Measurements from ENCODE around the gene KIF16B. TPM values are rescaled to one million over a fixed set of nuclear protein-coding genes. Genes with fewer than 3 reads are reported as not detected.

The KIF16B gene
- total RNA-seq, 1 donor from 2014 or later: 17.6 TPM

DNA sequence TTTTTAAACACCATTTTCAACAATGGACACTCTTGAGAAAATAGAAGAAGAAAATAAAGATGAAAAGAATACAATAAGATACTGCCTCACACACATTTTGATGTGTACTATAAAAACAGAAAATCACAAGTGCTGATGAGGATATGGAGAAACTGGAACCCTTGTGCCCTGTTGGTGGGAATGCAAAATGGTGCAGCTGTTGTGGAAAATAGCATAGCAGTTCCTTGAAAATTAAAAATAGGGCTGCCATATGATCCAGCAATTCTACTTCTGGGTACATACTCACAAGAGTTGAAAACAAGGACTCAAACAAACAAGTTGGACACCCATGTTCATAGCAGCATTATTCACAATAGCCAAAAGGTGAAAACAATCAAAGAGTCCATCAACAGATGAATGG lies 173.0 kb downstream of the KIF16B start:
- DNase-seq (ENCODE audit: low spot score): no peak

DNA sequence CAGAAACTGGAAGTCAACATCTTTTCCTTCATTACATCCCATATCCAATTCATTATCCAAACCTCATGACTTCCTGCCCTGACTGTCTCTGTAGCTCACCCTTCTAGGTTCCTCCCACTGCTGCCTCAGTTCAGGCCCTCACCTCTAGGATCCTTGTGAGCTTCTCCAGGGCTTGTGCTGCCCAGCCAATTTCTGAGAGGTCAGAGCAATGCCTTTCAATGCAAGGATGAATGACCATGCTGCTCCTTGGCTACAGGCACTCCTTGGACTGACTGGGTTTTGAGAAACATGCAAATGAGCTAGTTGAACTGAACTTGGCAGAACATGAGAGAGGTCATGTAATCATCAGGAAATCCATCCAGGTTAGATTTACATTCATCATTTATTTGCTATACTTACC lies 173.4 kb downstream of the KIF16B start:
- DNase-seq (ENCODE audit: low spot score): no peak

DNA sequence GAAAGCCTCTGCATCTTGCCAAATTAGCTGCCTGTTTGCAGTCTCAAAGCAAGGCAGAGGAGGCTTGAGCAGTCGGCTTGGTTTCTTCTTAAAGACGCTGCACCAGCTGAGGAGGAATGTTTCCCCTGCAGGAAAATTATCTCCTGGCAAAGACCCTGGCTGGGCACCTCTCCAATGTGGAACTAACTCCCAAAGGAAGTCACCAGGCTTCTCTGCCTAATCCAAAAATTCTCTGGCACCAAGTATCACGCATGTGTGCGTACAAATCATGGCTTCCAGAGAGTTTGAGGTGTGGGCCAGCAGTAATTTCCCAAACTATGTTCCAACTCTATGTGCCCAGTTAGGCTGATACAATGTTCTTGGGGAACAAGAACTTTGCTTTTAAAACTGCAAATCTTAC lies 176.2 kb downstream of the KIF16B start:
- peak; percentile 73 for DNase-seq (ENCODE audit: low spot score)

DNA sequence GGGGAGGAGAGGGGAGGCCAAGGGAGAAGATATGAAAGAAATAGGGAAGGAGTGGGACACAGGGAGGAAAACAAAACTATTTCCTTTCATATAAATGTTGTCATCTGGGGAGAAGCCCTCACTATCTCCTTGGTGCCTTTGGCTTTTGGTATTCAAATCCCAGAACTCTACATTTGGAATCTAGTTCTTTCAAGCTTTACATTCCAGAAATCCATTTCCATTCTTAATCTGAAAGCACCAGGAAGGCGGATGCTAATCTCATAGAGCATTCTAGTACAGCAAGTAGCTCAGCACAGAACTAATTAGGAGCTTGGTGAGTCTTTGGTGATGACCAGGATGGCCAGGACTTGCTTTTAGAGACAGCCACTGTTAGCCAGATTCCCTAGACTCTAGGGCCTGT lies 177.9 kb downstream of the KIF16B start:
- no peak for DNase-seq (ENCODE audit: low spot score)

DNA sequence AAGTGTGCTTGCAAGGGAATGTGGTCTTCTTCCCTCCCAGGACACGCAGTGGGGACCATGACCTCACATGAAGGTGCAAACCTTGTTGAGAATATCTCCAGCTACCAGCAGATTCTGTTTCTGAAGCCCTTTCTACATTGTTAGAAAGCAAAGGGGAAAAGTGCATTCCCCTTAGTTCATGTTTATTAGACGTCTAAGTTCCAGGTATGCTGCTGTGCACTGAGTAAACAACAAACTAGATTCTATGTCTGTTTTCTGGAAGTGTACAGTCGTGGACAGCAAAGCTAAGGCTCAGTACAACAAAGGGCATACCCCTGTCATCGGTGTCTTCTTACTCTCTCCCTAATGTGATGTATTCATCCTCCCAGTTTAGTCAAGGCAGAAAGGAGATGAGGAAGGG lies 178.5 kb downstream of the KIF16B start:
- no peak for DNase-seq (ENCODE audit: low spot score)

DNA sequence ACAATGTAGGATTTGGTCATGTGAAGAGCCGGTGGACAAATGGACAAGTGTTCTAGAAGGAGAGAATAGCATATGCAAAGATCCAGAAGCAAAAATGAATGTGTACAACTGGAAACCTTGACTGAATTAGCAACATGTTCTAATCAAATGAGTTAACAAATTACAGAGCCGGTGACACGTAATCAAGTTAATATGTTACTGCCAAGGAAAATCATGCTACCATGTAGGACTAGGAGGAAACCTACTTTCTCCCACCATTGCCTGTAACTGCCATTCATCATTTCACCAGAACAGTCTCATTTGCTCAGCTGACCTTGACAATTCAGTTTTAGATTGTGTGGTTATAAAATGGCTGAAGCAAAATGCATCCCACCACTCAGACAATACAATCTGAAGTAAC lies 179.4 kb downstream of the KIF16B start:
- DNase-seq (ENCODE audit: low spot score): no peak

DNA sequence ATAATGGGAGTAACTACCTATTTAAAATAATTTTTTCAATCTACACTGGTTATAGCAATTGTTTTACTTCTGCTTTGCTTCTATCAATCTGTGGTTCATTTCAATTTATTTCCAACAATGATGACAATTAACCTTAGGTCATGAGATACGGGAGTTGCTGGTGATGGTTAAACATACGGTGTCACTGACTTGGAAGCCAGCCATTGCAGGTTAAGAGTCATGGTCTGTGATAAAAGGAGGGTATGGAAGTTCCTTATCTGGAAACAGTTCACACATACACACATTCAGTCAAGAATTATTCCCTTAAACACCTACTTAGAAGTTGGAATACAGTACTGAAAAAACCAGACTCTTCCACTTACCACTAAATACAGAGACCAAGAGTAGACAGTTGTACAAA lies 180.0 kb downstream of the KIF16B start:
- no peak for DNase-seq (ENCODE audit: low spot score)

DNA sequence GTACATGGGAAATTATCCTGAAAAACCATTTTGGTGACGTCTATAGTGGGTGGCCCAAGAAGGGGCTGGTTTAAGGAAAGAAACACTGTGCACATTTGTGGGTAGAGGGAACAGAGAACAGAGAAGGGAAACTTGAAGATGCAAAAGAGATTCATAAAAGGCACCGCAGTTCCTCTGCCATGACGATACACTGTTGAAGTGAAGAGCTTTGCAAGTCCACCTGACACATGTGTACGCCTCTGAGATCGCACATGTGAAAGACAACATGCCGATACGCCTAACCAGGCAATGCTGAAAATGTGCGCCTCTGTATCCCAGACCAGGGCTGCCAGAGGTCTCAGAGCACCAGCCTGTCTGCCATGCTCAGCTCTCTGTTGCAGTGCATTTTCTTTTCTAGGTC lies 180.9 kb downstream of the KIF16B start:
- DNase-seq (ENCODE audit: low spot score): no peak

DNA sequence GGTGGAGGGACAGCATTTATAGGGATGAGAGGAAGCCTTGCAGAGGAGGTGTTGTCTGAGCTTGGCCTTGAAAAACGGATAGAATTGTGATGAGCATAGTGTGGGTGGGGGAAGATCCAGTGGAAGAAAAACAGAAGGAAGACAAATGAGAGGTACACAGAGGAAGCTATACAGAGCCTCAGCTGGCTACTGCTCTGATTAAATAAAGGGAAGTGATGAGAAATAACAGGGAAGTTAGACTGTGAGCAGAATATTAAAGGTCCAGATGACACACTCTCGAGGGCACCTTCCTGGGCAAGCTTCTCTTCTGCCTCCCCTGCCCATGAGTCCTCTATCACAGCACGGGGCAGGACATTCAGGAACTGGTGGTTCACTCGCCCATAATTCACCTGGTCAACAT lies 182.3 kb downstream of the KIF16B start:
- DNase-seq (ENCODE audit: low spot score): peak; percentile 6

DNA sequence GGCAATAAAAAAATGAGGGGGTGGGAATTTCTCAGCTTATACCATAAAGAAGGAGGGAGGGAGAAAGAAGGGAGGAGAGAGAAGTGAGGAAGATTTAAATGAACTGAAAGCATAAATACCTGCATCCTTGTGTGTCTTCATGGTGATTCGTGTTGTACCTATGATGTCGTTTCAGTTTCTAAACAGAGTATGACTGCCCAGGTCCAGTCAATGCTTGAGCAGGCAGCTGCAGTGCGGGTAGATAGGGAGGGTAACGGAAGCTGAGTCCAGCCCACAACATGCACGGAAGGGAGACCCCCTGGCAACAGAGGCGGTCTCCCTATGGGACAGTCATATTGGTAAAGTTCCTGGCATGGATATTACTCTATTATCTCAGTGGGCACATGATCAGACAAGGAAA lies 184.5 kb downstream of the KIF16B start:
- no peak for DNase-seq (ENCODE audit: low spot score)

DNA sequence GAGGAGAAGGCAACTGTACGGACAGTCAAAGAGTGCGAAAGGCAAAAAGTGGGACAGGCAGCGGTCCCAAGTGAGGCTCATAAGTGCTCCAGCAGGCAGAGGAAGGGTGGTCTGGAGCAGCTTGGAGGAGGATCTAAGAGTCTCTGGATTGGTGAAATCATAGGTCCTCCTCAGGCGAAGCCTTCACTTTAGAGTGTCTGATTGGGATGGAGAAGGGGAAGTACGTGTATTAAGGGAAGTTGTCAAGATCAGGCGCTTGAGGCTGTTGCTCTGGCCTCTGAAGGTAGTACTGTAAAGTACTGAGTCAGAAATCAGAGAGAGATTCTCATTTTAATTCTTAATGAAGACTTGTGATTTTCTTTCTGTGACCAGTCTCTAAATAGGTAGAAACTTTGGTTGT lies 185.6 kb downstream of the KIF16B start:
- no peak for DNase-seq (ENCODE audit: low spot score)

DNA sequence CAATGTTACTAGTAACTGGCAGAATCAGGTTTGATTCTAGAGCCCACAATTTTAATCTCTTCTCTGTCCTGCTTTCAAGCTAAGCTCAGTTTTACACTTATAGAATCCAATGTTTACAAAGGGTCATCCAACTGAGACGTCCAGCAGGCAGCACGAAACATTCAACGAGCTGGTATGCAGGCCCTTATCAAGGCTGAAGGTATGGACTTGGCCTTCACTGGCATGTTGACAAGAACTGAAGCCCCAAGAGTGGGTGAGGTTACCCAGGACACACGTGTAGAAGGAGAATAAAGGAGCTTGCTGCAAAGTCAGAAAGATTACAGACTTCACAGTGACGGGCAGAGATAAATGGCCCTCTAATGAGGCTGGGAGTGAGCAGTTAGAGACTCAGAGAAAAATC lies 187.4 kb downstream of the KIF16B start:
- no peak for DNase-seq (ENCODE audit: low spot score)

DNA sequence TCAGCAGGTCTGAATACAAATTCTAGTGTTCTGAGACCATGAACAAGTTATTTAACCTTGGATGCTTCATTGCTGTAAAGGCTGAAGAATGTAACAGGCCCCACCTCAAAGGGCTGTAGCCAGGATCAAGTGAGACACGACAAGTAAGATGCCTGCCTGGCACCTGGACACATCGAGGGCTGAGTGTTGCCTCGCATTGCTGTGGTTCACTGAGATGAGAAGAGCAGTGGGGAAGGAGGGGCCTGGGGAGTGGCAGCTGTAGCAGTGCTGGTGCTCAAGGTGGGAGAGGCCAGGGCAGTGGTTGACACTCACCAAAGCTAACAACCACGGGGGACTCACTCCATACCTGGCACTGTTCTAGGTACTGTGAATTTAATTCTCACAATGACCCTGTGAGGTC lies 187.8 kb downstream of the KIF16B start:
- no peak for DNase-seq (ENCODE audit: low spot score)

DNA sequence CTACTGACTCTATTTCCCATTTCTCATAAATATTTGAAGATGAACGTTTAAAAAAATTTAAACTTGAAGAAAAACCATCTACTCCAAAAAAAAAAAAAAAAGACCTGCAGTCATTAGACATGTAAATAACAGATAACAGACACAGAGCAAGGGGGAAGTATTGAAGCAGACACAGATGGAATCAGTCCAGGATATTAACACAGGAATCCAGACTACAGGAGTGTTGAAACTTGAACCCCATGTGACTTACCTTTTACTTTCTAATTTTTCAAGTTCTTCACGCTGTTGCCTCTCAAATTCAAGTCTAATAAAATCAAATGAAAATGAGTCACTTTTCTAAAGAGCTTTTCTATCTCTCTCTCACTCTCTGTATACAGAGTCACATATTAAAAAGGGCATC lies 191.8 kb downstream of the KIF16B start:
- no peak for DNase-seq (ENCODE audit: low spot score)

DNA sequence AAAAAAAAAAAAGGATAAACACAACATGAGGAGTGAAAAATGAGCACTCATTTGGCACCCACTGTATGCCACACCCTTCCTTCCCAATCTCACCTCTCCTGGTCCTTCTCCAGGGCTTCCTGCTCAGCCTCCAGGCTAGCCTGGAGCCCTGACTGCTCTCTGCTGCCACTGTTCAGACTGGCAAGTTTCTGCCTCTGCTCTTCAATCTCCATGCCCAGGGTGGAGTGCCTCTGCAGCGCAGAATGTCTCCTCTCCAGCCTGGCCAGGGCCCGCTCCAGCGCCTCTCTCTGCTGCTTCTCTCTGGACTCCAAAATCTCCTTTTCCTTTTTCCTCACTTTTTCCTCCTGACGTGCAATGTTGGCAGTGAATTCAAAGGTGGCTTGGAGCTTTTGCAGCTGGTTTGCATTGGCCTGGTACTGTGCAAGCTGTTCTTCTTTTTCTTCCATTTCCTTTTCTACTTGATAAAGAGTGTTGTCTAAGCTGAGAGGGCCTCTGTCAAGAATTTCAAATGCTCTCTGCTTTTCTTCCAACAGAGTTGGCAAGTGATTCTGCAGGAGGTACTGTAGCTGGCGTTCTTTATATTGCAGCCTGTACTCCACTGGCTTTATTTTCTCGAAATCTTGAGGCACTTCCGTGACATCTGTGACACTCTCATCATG lies 194.4 kb downstream of the KIF16B start:
- DNase-seq (ENCODE audit: low spot score): peak; percentile 20

DNA sequence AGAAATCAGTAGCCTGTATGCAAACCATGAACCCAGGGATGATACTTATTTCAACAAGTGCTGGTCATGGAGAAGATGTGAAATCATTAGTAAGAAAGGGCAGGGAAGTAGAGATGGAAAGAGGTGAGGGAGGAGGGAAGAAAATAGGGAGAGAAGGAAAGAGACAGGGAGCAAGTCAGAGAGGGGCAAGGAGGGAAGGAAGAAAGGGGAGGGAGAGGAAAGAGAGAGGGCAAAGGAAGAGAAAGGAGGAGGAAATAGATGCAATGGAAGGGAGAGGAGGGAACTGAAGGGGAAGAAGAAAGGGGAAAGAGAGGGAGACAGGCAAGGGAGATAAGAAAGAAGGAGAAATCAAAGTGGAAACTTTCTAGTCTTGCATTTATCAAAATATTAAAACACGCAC lies 195.1 kb downstream of the KIF16B start:
- DNase-seq (ENCODE audit: low spot score): no peak

DNA sequence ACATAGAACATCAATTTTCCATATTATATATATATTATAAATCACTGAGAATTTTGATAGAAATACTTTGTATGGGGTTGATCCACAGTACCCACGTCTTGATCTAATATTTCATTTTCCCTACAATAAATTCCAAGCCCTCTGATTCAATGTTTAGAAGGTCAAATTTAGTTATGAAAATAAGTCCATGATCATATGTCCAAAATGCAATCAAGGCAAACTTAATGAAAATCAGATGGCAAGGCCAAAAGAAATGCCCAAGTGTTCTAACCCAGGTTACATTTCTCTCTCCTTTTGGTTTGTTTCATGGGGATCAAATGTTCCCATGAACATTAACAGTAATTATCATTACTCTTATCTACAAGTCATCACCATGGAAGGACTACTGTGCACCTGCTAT lies 203.8 kb downstream of the KIF16B start:
- no peak for DNase-seq (ENCODE audit: low spot score)

DNA sequence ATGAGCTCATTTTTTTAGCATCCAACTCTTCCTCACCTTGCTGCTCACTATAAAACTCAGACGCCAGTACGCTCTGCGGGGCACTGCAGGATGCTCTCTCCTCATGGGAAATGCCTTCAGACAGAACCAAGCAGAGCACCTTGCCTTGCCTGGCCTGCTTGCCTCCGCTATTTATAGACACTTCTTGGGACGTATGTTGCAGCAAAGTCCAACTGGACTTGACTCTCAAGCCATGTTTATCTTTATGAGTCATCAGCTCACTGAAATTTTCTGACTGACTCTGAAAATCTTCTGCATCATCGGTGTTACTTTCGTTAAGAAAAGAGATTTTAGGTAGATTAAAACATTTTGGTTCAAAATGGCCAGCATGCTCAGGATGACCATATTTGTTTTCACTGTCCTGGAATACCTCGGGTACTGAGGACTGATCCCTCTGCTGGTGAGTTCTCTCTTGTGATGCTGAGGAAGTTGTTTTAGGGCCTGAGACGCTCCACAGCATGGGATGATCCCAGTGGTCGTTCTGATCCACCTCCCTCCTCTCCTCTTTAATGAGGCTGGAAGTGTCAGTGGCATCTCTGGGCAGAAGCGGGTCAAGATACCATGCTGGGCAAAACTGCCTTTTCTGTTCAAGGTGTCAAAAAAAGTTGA lies 204.5 kb downstream of the KIF16B start:
- no peak for DNase-seq (ENCODE audit: low spot score)

DNA sequence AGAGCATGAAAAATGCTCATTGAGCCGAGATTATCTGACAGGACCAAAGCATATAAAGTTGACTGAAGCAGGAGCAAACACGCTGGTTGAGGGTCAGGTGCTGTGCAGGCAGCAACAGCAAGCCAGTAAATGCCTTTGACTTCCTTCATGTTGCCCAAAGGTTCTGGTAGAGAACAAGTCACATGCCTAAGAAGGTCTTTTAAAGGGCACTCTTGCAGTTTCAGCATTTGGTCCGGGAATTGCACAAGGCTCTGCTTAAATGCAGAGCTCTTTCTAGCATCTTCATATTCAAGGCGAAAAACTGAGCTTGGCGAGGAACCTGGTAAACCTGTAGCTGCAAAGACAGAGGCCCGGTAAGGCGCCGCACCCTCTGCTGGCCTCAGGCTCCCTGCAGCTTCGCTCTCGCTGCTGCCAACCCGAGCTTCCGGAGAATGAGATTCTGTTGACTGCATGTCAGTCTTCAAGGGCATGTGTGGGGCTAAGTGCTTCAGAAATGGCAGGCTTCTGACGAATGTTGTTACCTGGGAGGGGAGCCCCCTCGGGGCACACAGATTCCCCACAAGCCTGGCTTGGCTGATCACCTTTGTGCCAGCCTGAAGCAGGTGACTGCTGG lies 205.2 kb downstream of the KIF16B start:
- DNase-seq (ENCODE audit: low spot score): no peak

DNA sequence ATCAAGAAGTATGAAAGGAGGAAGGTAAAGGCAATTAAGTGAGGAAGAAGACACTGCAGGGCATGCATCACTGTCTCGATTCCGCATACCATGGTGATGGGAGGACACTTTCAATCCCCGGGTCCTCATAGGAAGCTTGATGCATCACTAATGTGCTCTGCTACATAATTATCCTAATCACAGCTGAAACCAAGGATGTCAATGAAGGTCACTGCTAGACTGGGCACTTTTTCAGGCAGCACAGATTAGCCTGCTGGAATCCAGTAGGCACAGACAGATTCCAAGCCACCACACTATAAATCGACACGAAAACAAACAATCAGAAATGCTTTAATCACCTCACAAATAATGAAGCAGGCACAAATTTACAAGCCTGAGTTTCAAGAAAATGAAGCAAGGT lies 206.7 kb downstream of the KIF16B start:
- DNase-seq (ENCODE audit: low spot score): no peak

DNA sequence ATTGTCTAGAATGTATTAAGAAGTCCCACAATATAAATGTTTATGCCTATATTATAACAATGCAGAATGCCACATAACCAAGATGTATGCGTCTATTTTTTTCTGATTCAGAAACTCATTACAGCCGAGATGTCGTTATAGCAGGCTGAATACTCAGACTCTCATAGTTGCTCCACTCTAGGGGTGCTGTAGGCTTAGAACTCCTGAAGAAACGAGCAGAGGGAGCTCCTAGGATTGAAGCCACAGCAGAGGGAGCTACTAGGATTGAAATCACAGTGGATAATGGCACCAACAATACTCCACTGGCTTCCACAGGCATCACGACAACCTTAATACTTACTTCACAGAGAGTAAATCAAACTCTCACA lies 208.9 kb downstream of the KIF16B start:
- no peak for DNase-seq (ENCODE audit: low spot score)

DNA sequence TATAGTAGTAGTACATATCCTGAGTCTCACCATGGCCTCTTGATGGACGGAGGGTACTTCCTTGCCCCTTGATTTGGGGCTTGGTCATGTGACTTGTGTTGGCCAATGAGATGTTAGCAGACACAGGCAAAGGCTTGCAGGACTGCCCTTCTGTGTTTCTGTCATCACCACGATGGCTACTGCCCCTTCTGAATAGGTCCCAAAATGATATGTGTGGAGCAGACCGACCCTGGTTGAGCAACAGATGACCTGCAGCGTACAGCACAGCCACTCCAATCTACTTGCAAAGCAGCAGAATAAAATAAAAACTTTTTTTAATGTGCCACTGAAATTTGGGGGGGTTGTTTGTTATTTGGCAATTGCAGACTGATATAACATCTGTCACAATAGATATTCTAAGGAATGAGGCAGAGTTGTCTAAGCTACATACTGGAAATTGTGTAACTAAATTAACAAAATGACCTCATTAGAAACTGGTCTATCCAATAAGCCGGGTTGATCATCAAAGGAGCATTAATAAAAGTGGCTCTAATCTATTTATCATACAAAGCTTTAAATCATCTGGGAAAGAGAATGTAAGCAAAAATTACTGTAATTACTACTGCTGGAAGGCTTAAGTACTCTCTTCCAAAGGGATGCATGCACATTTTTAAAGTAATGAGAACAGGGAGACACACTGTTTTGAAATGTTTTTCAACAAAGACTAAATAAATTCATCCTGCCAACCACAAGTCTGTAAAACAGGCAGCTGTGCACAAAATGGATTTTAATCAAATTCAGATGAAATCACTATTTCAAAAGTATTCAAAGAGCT lies 209.5 kb downstream of the KIF16B start:
- DNase-seq (ENCODE audit: low spot score): no peak

DNA sequence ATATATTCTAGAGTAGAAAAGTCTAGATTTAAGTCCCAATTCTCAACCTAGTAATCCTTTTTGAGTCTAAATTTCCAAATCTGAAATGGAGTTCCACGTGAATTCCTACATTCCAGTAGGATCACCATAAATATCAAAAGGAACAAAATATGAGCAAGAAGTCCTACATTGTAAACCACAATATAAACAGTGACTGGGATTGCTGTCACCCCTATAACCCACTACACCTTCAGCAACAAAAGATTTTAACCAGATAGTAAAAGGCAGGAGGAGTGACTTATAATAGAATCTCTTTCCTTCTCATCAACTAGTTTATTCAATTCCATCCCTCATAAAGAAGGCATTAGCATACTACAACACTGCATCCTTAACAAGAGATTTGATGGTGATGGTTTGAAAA lies 210.6 kb downstream of the KIF16B start:
- DNase-seq (ENCODE audit: low spot score): no peak

Measured in umbilical cord (tissue), 2 donors.